Trophoblast cell (in vitro differentiated cells and primary cell): ENCODE data around the gene GTSE1.

Experiments
- DNase-seq, 2 donors: peaks; one replicate each; pipeline ENCODE4 v3.0.0-alpha.2; 2016
- H2AFZ ChIP-seq: 2 replicates; pipeline ENCODE4 v1.6.1; 2013; ENCODE audit warnings: low read length, moderate library complexity, mild to moderate bottlenecking; ENCODE audit not compliant: insufficient read depth, poor library complexity
- H2AK5ac ChIP-seq: 2 replicates; pipeline ENCODE4 v1.6.1; 2013; ENCODE audit warnings: mild to moderate bottlenecking, low read length
- H2BK120ac ChIP-seq: 2 replicates; pipeline ENCODE4 v1.6.1; 2013; ENCODE audit warnings: low read length, mild to moderate bottlenecking, moderate library complexity; ENCODE audit not compliant: insufficient read depth, poor library complexity
- H2BK12ac ChIP-seq: 2 replicates; pipeline ENCODE4 v1.6.1; 2013; ENCODE audit warnings: mild to moderate bottlenecking, low read length, moderate library complexity
- H2BK5ac ChIP-seq: 2 replicates; pipeline ENCODE4 v1.6.1; 2013; ENCODE audit warnings: low read length, low read depth, moderate library complexity, mild to moderate bottlenecking; ENCODE audit not compliant: poor library complexity
- H3K14ac ChIP-seq: 2 replicates; pipeline ENCODE4 v1.6.1; 2013; ENCODE audit warnings: mild to moderate bottlenecking, low read length
- H3K18ac ChIP-seq: 2 replicates; pipeline ENCODE4 v1.6.1; 2013; ENCODE audit warnings: mild to moderate bottlenecking, low read length
- H3K23ac ChIP-seq: 2 replicates; pipeline ENCODE4 v1.6.1; 2013; ENCODE audit warnings: low read length
- H3K27ac ChIP-seq: 2 replicates; pipeline ENCODE4 v1.5.1; 2013; ENCODE audit warnings: low read depth, mild to moderate bottlenecking, inconsistent platforms, low read length, moderate library complexity
- H3K27me3 ChIP-seq: 2 replicates; pipeline ENCODE4 v1.6.1; 2013; ENCODE audit warnings: inconsistent platforms, mild to moderate bottlenecking, low read length, moderate library complexity; ENCODE audit not compliant: insufficient read depth
- H3K36me3 ChIP-seq, 2 experiments: 1 replicate in 1 of 2; 2 replicates in 1 of 2; pipeline ENCODE4 v1.6.1; 2013; ENCODE audit warnings: low read length in 2 of 2, mild to moderate bottlenecking in 2 of 2, moderate library complexity in 1 of 2; ENCODE audit not compliant: insufficient read depth in 2 of 2, control insufficient read depth in 1 of 2
- H3K4ac ChIP-seq: 2 replicates; pipeline ENCODE4 v1.6.1; 2013; ENCODE audit warnings: low read depth, mild to moderate bottlenecking, low read length, moderate library complexity
- H3K4me1 ChIP-seq, 2 experiments: 1 replicate in 1 of 2; 2 replicates in 1 of 2; pipeline ENCODE4 v1.6.1; 2013; ENCODE audit warnings: low read length in 2 of 2, mild to moderate bottlenecking in 2 of 2, moderate library complexity in 1 of 2; ENCODE audit not compliant: insufficient read depth in 2 of 2, control insufficient read depth in 1 of 2
- H3K4me2 ChIP-seq: 2 replicates; pipeline ENCODE4 v1.6.1; 2013; ENCODE audit warnings: inconsistent platforms, mild to moderate bottlenecking, low read length, moderate library complexity
- H3K4me3 ChIP-seq: 2 replicates; pipeline ENCODE4 v1.5.1; 2013; ENCODE audit warnings: mild to moderate bottlenecking, low read depth, low read length, inconsistent platforms
- H3K79me1 ChIP-seq: one replicate; pipeline ENCODE4 v1.6.1; 2013; ENCODE audit warnings: low read length
- H3K79me2 ChIP-seq: 2 replicates; pipeline ENCODE4 v1.6.1; 2013; ENCODE audit warnings: low read length, mild to moderate bottlenecking; ENCODE audit not compliant: control insufficient read depth, insufficient read depth, poor library complexity
- H3K9ac ChIP-seq: 2 replicates; pipeline ENCODE4 v1.6.1; 2013; ENCODE audit warnings: mild to moderate bottlenecking, low read length
- H3K9me3 ChIP-seq: 2 replicates; pipeline ENCODE4 v1.6.1; 2013; ENCODE audit warnings: low read depth, mild to moderate bottlenecking, control low read depth, inconsistent platforms, low read length; ENCODE audit not compliant: insufficient read depth
- H4K12ac ChIP-seq: 2 replicates; pipeline ENCODE4 v1.6.1; 2013; ENCODE audit warnings: low read depth, mild to moderate bottlenecking, low read length, moderate library complexity
- H4K8ac ChIP-seq: 2 replicates; pipeline ENCODE4 v1.6.1; 2013; ENCODE audit warnings: low read depth, mild to moderate bottlenecking, low read length, moderate library complexity
- H4K91ac ChIP-seq: one replicate; pipeline ENCODE4 v1.6.1; 2013; ENCODE audit warnings: low read depth, mild to moderate bottlenecking, low read length, moderate library complexity
- whole genome bisulfite sequencing: extraction: QIAGEN DNeasy Blood & Tissue Kit; methylation state at CpG from one replicate; pipeline ENCODE4 v1.1.7; 2013; ENCODE audit warnings: missing lambda C conversion rate; ENCODE audit not compliant: insufficient read length, insufficient coverage; ENCODE audit errors: extremely low coverage; 5-methylcytosine and 5-hydroxymethylcytosine counted together

The GTSE1 gene

DNA sequence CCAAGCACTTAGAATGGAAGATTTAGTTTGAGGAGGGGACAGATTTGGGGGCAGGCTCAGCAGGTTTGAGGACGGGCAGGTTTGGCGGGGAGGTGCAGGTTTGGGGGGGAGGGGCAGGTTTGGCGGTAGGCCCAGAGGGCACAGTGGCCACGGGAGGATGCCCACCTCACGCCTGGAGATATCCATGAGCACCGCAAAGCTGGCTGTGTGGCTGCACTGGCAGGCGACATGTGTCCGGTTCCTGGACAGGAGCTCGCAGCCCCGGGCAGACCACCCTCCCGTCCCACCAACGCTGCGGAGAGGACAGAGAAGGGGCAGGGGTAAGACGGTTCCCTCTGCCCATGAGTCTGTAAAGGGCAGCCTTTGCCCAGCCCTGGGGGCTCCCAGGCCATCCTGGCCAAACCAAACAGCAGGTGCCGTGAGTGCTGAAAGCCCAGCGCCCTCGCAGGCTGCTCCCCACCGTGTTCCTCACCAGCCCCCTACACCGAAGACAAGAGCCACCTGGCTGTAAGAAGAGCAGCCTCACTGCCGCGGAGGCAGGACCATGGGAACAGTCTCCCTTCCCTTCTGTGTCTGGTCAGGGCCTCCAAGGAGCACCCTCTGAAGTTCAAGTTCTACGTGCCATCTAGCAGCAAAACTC lies 81.9 kb downstream of the GTSE1 start:
- H2BK5ac ChIP-seq = no peak overlapping the region
- H3K27me3 ChIP-seq = no peaks in the 10 kb centered on the region
- peak overlapping the region; percentile 13 for H4K8ac ChIP-seq
- H3K4me3 ChIP-seq = no peak overlapping the region
- peak overlapping the region; percentile 20 for H3K18ac ChIP-seq
- H3K14ac ChIP-seq = peak overlapping the region; percentile 25
- H3K4me2 ChIP-seq = peak overlapping the region; percentile 51
- H3K4me1 ChIP-seq = peaks cover 25 to 26% of the 10 kb centered on the region in 2 experiments
- peaks cover 8% of the 10 kb centered on the region for H3K9me3 ChIP-seq
- H4K91ac ChIP-seq = peak overlapping the region; percentile 40
- peak overlapping the region; percentile 70 for H2AK5ac ChIP-seq
- H3K79me2 ChIP-seq = no peaks in the 10 kb centered on the region
- H3K27ac ChIP-seq = peak overlapping the region; percentile 66
- H3K23ac ChIP-seq = no peak overlapping the region
- H3K79me1 ChIP-seq = peaks cover 16% of the 10 kb centered on the region
- no peak overlapping the region for H3K9ac ChIP-seq
- H2BK120ac ChIP-seq = peak overlapping the region; percentile 4
- no peak overlapping the region for H4K12ac ChIP-seq
- DNase-seq = no peak
- no peak overlapping the region for H3K4ac ChIP-seq
- peaks cover 13 to 20% of the 10 kb centered on the region in 2 experiments for H3K36me3 ChIP-seq
- WGBS = no CpG with 5 or more reads among the region's 22 CpGs
- H2AFZ ChIP-seq = no peak overlapping the region
- peak overlapping the region; percentile 74 for H2BK12ac ChIP-seq

DNA sequence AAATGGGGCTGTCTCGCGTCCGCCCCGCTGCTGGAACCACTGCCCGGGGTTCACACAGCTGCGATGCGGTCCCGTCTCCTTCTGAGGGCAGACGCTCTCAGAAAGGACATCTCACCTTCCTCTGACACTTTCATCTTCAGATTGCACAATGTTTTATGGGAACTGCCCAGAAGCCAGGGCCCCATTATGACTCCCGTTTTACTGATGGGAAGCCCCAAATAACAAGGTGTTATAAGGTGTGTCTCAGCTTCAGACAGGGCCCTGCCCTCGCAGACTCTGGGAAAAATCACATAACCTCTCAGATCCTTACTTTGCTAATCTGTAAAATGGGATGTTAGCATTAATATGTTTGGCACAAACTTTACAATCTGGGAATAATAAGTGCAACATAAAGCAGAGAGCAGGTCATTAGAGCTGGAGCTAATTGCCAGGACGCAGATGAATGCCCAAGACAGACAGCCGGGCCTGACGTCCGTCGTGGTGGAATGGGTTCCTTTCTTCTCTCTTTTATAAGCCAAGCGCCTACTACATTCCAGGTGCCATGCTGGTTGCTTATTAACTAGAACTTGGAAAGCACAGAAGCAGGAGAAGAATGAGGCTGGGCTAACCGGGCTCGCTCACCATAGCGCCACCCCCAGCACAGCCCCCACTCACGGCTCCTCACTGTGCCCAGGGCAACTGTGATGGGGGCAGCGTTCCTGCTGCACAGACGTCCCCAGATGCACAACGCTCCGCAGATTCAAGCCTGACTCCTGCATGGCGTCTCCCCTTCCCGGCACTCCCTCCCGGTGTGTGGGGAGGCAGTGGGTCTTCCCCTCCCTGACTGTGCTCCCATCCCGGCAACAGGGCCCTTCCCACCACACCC lies 82.6 kb downstream of the GTSE1 start:
- Histone ChIP-seq H3K79me2 (no peaks in the 10 kb centered on the region), H2AFZ (no peak overlapping the region), H2AK5ac (no peak overlapping the region), H4K91ac (no peak overlapping the region), H3K27ac (no peak overlapping the region), H3K9me3 (peaks cover 8% of the 10 kb centered on the region), H3K14ac (no peak overlapping the region), H3K23ac (no peak overlapping the region), H3K18ac (no peak overlapping the region), H2BK5ac (no peak overlapping the region), H2BK12ac (peak overlapping the region; percentile 9), H4K8ac (no peak overlapping the region), H3K27me3 (no peaks in the 10 kb centered on the region), H3K4ac (no peak overlapping the region), H2BK120ac (no peak overlapping the region), H3K79me1 (peaks cover 16% of the 10 kb centered on the region), H3K36me3 (peaks cover 13 to 21% of the 10 kb centered on the region in 2 experiments), H4K12ac (no peak overlapping the region), H3K4me2 (no peak overlapping the region), H3K4me3 (no peak overlapping the region), H3K9ac (no peak overlapping the region), H3K4me1 (peaks cover 25 to 26% of the 10 kb centered on the region in 2 experiments)
- peak; percentile 38 to 49 for DNase-seq
- WGBS = no CpG with 5 or more reads among the region's 29 CpGs

DNA sequence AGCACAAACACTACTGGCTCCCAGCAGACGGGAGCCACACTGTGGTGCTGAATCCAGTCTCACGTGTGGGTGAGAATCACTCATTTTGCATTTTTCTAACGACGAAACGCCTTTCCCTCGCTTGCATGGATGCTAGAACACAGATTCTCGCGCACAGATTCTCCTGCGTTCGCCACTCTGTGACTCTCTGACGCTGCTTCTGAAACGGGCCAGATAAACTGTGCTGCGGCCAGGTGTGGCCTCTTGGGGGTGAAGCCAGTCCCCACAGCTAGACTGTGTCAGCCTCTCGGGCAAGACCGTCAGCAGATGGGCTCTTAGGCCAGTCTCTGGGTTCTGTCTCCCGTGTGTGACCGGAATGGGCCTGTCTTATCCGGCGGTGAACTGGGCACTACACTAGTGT lies 83.4 kb downstream of the GTSE1 start:
- no CpG with 5 or more reads among the region's 19 CpGs for WGBS
- H3K79me1 ChIP-seq = peaks cover 16% of the 10 kb centered on the region
- no peak overlapping the region for H4K8ac ChIP-seq

More for the DNA sequence above, 83.4 kb downstream of the GTSE1 start:
- Histone ChIP-seq H3K79me2 (no peaks in the 10 kb centered on the region), H4K12ac (no peak overlapping the region), H3K18ac (no peak overlapping the region), H3K4me3 (no peak overlapping the region), H4K91ac (no peak overlapping the region), H3K4me1 (peaks cover 25 to 26% of the 10 kb centered on the region in 2 experiments), H3K27ac (no peak overlapping the region), H3K14ac (no peak overlapping the region), H3K23ac (no peak overlapping the region), H3K27me3 (no peaks in the 10 kb centered on the region), H3K36me3 (peaks cover 9 to 18% of the 10 kb centered on the region in 2 experiments), H3K9ac (no peak overlapping the region), H2AFZ (no peak overlapping the region), H3K4me2 (no peak overlapping the region), H2BK120ac (no peak overlapping the region), H2BK5ac (no peak overlapping the region), H2BK12ac (no peak overlapping the region), H3K9me3 (peaks cover 7% of the 10 kb centered on the region), H2AK5ac (no peak overlapping the region), H3K4ac (no peak overlapping the region)
- DNase-seq = no peak
